Choroid plexus epithelial cell (primary cell): ENCODE measurements around the gene CDT1.
"Not testable (repeated sequence)": the region's sequence is repeated elsewhere in the genome, so short reads cannot be mapped to it uniquely, and the experiment has no call there.

ENCODE experiments used
- DNase-seq: peaks from one replicate; pipeline ENCODE4 v3.0.0-alpha.2; 2010; ENCODE audit warnings: low read depth
- H3K4me3 ChIP-seq: 2 replicates; pipeline ENCODE4 v1.5.1; 2011; ENCODE audit warnings: low read depth, mild to moderate bottlenecking, control low read depth, low read length, moderate library complexity
- CTCF ChIP-seq: conservative IDR thresholded peaks from 2 replicates; pipeline ENCODE4 v1.5.1; 2011; ENCODE audit warnings: low read depth, mild to moderate bottlenecking, control low read depth, inconsistent platforms, low read length, moderate library complexity

Gene CDT1

GRCh38 chr16:88822281-88823040 lies 18.9 kb downstream of the CDT1 start:
- TF ChIP-seq CTCF = no peak
- H3K4me3 ChIP-seq = no peak overlapping the region
- DNase-seq = no peak

- not testable (repeated sequence) for H3K4me3 ChIP-seq, DNase-seq
Observed at GRCh38 chr16:88823646-88824045, 20.1 kb downstream of the CDT1 start.

GRCh38 chr16:88824256-88825077 lies 20.9 kb downstream of the CDT1 start:
- H3K4me3 ChIP-seq = no peak overlapping the region
- no peak for DNase-seq
- TF ChIP-seq CTCF = no peak

- DNase-seq = no peak
- TF ChIP-seq CTCF = no peak
- no peak overlapping the region for H3K4me3 ChIP-seq
Observed at GRCh38 chr16:88825146-88825545, 21.6 kb downstream of the CDT1 start.

- no peak for DNase-seq
- H3K4me3 ChIP-seq = no peak overlapping the region
- TF ChIP-seq CTCF = no peak
Observed at GRCh38 chr16:88826070-88826840, 22.7 kb downstream of the CDT1 start.

- DNase-seq = no peak
- no peak for TF ChIP-seq CTCF
Observed at GRCh38 chr16:88827727-88828126, 24.1 kb downstream of the CDT1 start.

GRCh38 chr16:88828711-88829110 lies 25.1 kb downstream of the CDT1 start:
- H3K4me3 ChIP-seq = no peak overlapping the region
- DNase-seq = no peak
- TF ChIP-seq CTCF = no peak

More at GRCh38 chr16:88827727-88828126, 24.1 kb downstream of the CDT1 start:
- no peak overlapping the region for H3K4me3 ChIP-seq
